Fibroblast of lung (primary cell): ENCODE data around the gene ZNF580.

Experiments
- EZH2 ChIP-seq: IDR thresholded peaks from 2 replicates; pipeline ENCODE4 v1.5.1; 2012; ENCODE audit warnings: low read length, control low read depth, mild to moderate bottlenecking; ENCODE audit errors: missing control alignments
- TF ChIP-seq, protein P1 (sequence below), 2 donors: IDR thresholded peaks in 1 of 2; conservative IDR thresholded peaks in 1 of 2; 1 replicate in 1 of 2; 2 replicates in 1 of 2; pipeline ENCODE4 v1.5.1; 2011 to 2012; ENCODE audit warnings: low read length in 2 of 2, control low read depth in 1 of 2, inconsistent platforms in 1 of 2, low read depth in 1 of 2, mild to moderate bottlenecking in 1 of 2

DNA sequence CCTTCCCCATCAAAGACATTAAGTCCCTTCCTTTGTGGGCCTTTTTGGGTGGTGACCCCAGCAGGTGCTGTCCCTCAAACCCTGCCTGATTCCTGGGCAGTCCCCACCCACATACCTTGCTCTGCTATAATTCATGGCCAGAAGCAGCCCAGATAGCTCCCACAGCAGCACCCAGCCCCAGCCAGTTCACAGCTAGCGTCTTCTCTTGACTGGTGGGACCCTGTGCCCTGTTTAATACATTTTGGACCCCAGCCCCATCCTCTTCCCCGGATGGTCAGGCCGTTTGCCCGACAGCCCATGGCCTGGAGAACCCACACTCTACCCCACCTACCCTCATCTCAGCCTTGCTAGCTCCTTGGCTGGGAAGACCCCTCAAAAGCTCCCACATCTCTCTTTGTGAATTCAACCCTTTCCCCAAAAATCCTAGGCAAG lies 9.3 kb downstream of the ZNF580 start:
- no peak for TF ChIP-seq EZH2
- TF ChIP-seq, protein P1, sequence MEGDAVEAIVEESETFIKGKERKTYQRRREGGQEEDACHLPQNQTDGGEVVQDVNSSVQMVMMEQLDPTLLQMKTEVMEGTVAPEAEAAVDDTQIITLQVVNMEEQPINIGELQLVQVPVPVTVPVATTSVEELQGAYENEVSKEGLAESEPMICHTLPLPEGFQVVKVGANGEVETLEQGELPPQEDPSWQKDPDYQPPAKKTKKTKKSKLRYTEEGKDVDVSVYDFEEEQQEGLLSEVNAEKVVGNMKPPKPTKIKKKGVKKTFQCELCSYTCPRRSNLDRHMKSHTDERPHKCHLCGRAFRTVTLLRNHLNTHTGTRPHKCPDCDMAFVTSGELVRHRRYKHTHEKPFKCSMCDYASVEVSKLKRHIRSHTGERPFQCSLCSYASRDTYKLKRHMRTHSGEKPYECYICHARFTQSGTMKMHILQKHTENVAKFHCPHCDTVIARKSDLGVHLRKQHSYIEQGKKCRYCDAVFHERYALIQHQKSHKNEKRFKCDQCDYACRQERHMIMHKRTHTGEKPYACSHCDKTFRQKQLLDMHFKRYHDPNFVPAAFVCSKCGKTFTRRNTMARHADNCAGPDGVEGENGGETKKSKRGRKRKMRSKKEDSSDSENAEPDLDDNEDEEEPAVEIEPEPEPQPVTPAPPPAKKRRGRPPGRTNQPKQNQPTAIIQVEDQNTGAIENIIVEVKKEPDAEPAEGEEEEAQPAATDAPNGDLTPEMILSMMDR (conservative IDR thresholded peaks at IDR 0.05 in 1 of 2, IDR thresholded peaks at IDR 0.05 in 1 of 2; ENCODE audit: low read depth in 1 of 2, low read length in 2 of 2), result no peak
